H4 (cell line): ENCODE measurements around the gene TMPRSS2. TPM values are rescaled to one million over a fixed set of nuclear protein-coding genes. Genes with fewer than 3 reads are reported as not detected.

Source experiments
- DNase-seq: peaks from one replicate; pipeline ENCODE4 v3.0.0-alpha.2; 2015; ENCODE audit warnings: low spot score
- total RNA-seq: library from RNA; depleted of rRNA; stranded (reverse); fragments of >200 nt; shearing (Covaris generic); gene quantifications from 2 replicates; pipeline ENCODE4 v1.2.3, GENCODE V29; 2014

The TMPRSS2 gene
- total RNA-seq, 1 experiment from 2014 or later, result 0.10 TPM

- DNase-seq, result no peak
These were observed 58.3 kb downstream of the TMPRSS2 start for GRCh38 chr21:41449613-41450012.

GRCh38 chr21:41447356-41447755, 60.6 kb downstream of the TMPRSS2 start:
- DNase-seq, result no peak

- no peak for DNase-seq
These were observed 61.4 kb downstream of the TMPRSS2 start for GRCh38 chr21:41446586-41446985.

GRCh38 chr21:41445465-41445862, 62.5 kb downstream of the TMPRSS2 start:
- no peak for DNase-seq

- no peak for DNase-seq
These were observed 63.1 kb downstream of the TMPRSS2 start for GRCh38 chr21:41444703-41445464.

GRCh38 chr21:41443562-41443961, 64.4 kb downstream of the TMPRSS2 start:
- no peak for DNase-seq

- DNase-seq, result no peak
These were observed 65.3 kb downstream of the TMPRSS2 start for GRCh38 chr21:41442481-41443186.

GRCh38 chr21:41441546-41441945, 66.4 kb downstream of the TMPRSS2 start:
- DNase-seq, result no peak

GRCh38 chr21:41439248-41439647, 68.7 kb downstream of the TMPRSS2 start:
- no peak for DNase-seq

GRCh38 chr21:41438425-41439113, 69.4 kb downstream of the TMPRSS2 start:
- DNase-seq, result no peak

GRCh38 chr21:41437729-41438128, 70.2 kb downstream of the TMPRSS2 start:
- no peak for DNase-seq

- no peak for DNase-seq
These were observed 72.3 kb downstream of the TMPRSS2 start for GRCh38 chr21:41435706-41436105.

GRCh38 chr21:41433566-41433965, 74.4 kb downstream of the TMPRSS2 start:
- DNase-seq, result no peak

GRCh38 chr21:41432562-41433460, 75.1 kb downstream of the TMPRSS2 start:
- no peak for DNase-seq

GRCh38 chr21:41431788-41432548, 76.0 kb downstream of the TMPRSS2 start:
- no peak for DNase-seq

- no peak for DNase-seq
These were observed 78.0 kb downstream of the TMPRSS2 start for GRCh38 chr21:41429925-41430491.

GRCh38 chr21:41429305-41429704, 78.7 kb downstream of the TMPRSS2 start:
- no peak for DNase-seq

GRCh38 chr21:41428847-41429246, 79.1 kb downstream of the TMPRSS2 start:
- DNase-seq, result no peak

GRCh38 chr21:41428311-41428710, 79.6 kb downstream of the TMPRSS2 start:
- DNase-seq, result no peak

GRCh38 chr21:41427556-41427955, 80.4 kb downstream of the TMPRSS2 start:
- DNase-seq, result no peak
